IgD-negative memory B cell (primary cell): ENCODE data around the gene TRA2A. TPM values are rescaled to one million over a fixed set of nuclear protein-coding genes. Genes with fewer than 3 reads are reported as not detected.
A peak's percentile ranks its signal among the peaks of the same experiment; 100 is the strongest.

Experiments
- H3K27ac Mint-ChIP-seq, 3 donors: one replicate each; pipeline ENCODE4 v1.8.0; 2020 to 2022; ENCODE audit warnings: mild to moderate bottlenecking in 3 of 3, mixed read lengths in 3 of 3, moderate library complexity in 1 of 3
- H3K27me3 Mint-ChIP-seq: one replicate; pipeline ENCODE4 v1.8.0; 2021; ENCODE audit warnings: mixed read lengths
- H3K36me3 Mint-ChIP-seq: one replicate; pipeline ENCODE4 v1.8.0; 2020; ENCODE audit warnings: mild to moderate bottlenecking, mixed read lengths
- H3K4me1 Mint-ChIP-seq, 3 donors: one replicate each; pipeline ENCODE4 v1.8.0; 2020 to 2022; ENCODE audit warnings: mixed read lengths in 3 of 3, mild to moderate bottlenecking in 1 of 3
- H3K4me3 Mint-ChIP-seq, 4 donors: one replicate each; pipeline ENCODE4 v1.8.0; 2020 to 2022; ENCODE audit warnings: mild to moderate bottlenecking in 4 of 4, mixed read lengths in 4 of 4, moderate library complexity in 3 of 4
- H3K9me3 Mint-ChIP-seq, 3 donors: one replicate each; pipeline ENCODE4 v1.8.0; 2020 to 2021; ENCODE audit warnings: mixed read lengths in 3 of 3, mild to moderate bottlenecking in 1 of 3
- polyA plus RNA-seq: library from polyadenylated mRNA; unstranded; fragments of 300-500 nt; fragmentation: Illumina TruSeq; gene quantifications from one replicate; pipeline ENCODE4 v1.2.3, GENCODE V29; 2021

The TRA2A gene
- polyA plus RNA-seq, 1 donor from 2014 or later = 44.0 TPM

- peaks cover 45% of the 10 kb centered on the region for H3K27me3 Mint-ChIP-seq
- no peak overlapping the region for H3K27ac Mint-ChIP-seq
- H3K9me3 Mint-ChIP-seq = peaks cover 0 to 1% (median 0%) of the 10 kb centered on the region in 3 donors
- H3K4me1 Mint-ChIP-seq = peaks cover 2 to 8% (median 6%) of the 10 kb centered on the region in 3 donors
- no peak overlapping the region for H3K4me3 Mint-ChIP-seq
- H3K36me3 Mint-ChIP-seq = peaks cover 2% of the 10 kb centered on the region
Measured at GRCh38 chr7:23477962-23478866, 53.6 kb downstream of the TRA2A start.

GRCh38 chr7:23477157-23477499 is 54.7 kb downstream of the TRA2A start:
- Mint-ChIP-seq H3K9me3 (peaks cover 0 to 3% (median 1%) of the 10 kb centered on the region in 3 donors), H3K36me3 (peaks cover 2% of the 10 kb centered on the region), H3K4me3 (peak overlapping the region in 1 of 4 donors; percentile 63), H3K4me1 (peaks cover 5 to 10% (median 7%) of the 10 kb centered on the region in 3 donors), H3K27ac (peak overlapping the region in 1 of 3 donors; percentile 74), H3K27me3 (peaks cover 48% of the 10 kb centered on the region)

- peaks cover 7 to 12% (median 7%) of the 10 kb centered on the region in 3 donors for H3K4me1 Mint-ChIP-seq
- peaks cover 49% of the 10 kb centered on the region for H3K27me3 Mint-ChIP-seq
- peak overlapping the region in 1 of 3 donors; percentile 74 for H3K27ac Mint-ChIP-seq
- peak overlapping the region in 1 of 4 donors; percentile 63 for H3K4me3 Mint-ChIP-seq
- peaks cover 0 to 4% (median 1%) of the 10 kb centered on the region in 3 donors for H3K9me3 Mint-ChIP-seq
- peaks cover 2% of the 10 kb centered on the region for H3K36me3 Mint-ChIP-seq
Measured at GRCh38 chr7:23476286-23477156, 55.3 kb downstream of the TRA2A start.

- Mint-ChIP-seq H3K4me3 (peak overlapping the region in 1 of 4 donors; percentile 89), H3K4me1 (peaks cover 7 to 18% (median 13%) of the 10 kb centered on the region in 3 donors), H3K27ac (peak overlapping the region; percentile 92 to 98 (median 95)), H3K27me3 (peaks cover 52% of the 10 kb centered on the region), H3K36me3 (peaks cover 2% of the 10 kb centered on the region), H3K9me3 (peaks cover 0 to 6% (median 1%) of the 10 kb centered on the region in 3 donors)
Measured at GRCh38 chr7:23475576-23475839, 56.3 kb downstream of the TRA2A start.

- Mint-ChIP-seq H3K4me1 (peaks cover 9 to 24% (median 16%) of the 10 kb centered on the region in 3 donors), H3K27ac (peak overlapping the region; percentile 92 to 98 (median 95)), H3K27me3 (peaks cover 55% of the 10 kb centered on the region), H3K36me3 (peaks cover 2% of the 10 kb centered on the region), H3K4me3 (peak overlapping the region; percentile 63 to 91 (median 88)), H3K9me3 (peaks cover 0 to 6% (median 1%) of the 10 kb centered on the region in 3 donors)
Measured at GRCh38 chr7:23474829-23475575, 56.8 kb downstream of the TRA2A start.

- H3K4me1 Mint-ChIP-seq = peaks cover 10 to 26% (median 17%) of the 10 kb centered on the region in 3 donors
- H3K27ac Mint-ChIP-seq = peak overlapping the region; percentile 92 to 98 (median 95)
- H3K4me3 Mint-ChIP-seq = peak overlapping the region; percentile 63 to 91 (median 88)
- peaks cover 0 to 6% (median 1%) of the 10 kb centered on the region in 3 donors for H3K9me3 Mint-ChIP-seq
- H3K27me3 Mint-ChIP-seq = peaks cover 58% of the 10 kb centered on the region
- H3K36me3 Mint-ChIP-seq = peaks cover 2% of the 10 kb centered on the region
Measured at GRCh38 chr7:23474094-23474828, 57.5 kb downstream of the TRA2A start.

- Mint-ChIP-seq H3K4me1 (peaks cover 10 to 26% (median 17%) of the 10 kb centered on the region in 3 donors), H3K4me3 (peak overlapping the region in 2 of 4 donors; percentile 86 to 87), H3K36me3 (peaks cover 2% of the 10 kb centered on the region), H3K9me3 (peaks cover 0 to 6% (median 1%) of the 10 kb centered on the region in 3 donors), H3K27me3 (peaks cover 56% of the 10 kb centered on the region), H3K27ac (peak overlapping the region in 1 of 3 donors; percentile 95)
Measured at GRCh38 chr7:23473844-23474093, 58.0 kb downstream of the TRA2A start.

- Mint-ChIP-seq H3K36me3 (peaks cover 2% of the 10 kb centered on the region), H3K27me3 (peaks cover 55% of the 10 kb centered on the region), H3K4me1 (peaks cover 12 to 28% (median 19%) of the 10 kb centered on the region in 3 donors), H3K4me3 (peak overlapping the region; percentile 51 to 92 (median 71)), H3K9me3 (peaks cover 0 to 6% (median 1%) of the 10 kb centered on the region in 3 donors), H3K27ac (peak overlapping the region; percentile 68 to 96 (median 95))
Measured at GRCh38 chr7:23472956-23473843, 58.6 kb downstream of the TRA2A start.

GRCh38 chr7:23472556-23472955 is 59.2 kb downstream of the TRA2A start:
- H3K4me1 Mint-ChIP-seq = peaks cover 16 to 34% (median 23%) of the 10 kb centered on the region in 3 donors
- H3K4me3 Mint-ChIP-seq = peak overlapping the region in 3 of 4 donors; percentile 12 to 92 (median 86)
- H3K36me3 Mint-ChIP-seq = peaks cover 2% of the 10 kb centered on the region
- peak overlapping the region in 2 of 3 donors; percentile 95 to 96 for H3K27ac Mint-ChIP-seq
- H3K9me3 Mint-ChIP-seq = peaks cover 0 to 6% (median 1%) of the 10 kb centered on the region in 3 donors
- peaks cover 62% of the 10 kb centered on the region for H3K27me3 Mint-ChIP-seq

- peak overlapping the region in 3 of 4 donors; percentile 74 to 94 (median 85) for H3K4me3 Mint-ChIP-seq
- H3K36me3 Mint-ChIP-seq = no peaks in the 10 kb centered on the region
- peak overlapping the region in 2 of 3 donors; percentile 93 to 100 for H3K27ac Mint-ChIP-seq
- H3K27me3 Mint-ChIP-seq = peaks cover 65% of the 10 kb centered on the region
- peaks cover 16 to 39% (median 28%) of the 10 kb centered on the region in 3 donors for H3K4me1 Mint-ChIP-seq
- peaks cover 0 to 6% (median 1%) of the 10 kb centered on the region in 3 donors for H3K9me3 Mint-ChIP-seq
Measured at GRCh38 chr7:23472046-23472445, 59.7 kb downstream of the TRA2A start.

GRCh38 chr7:23471106-23471859 is 60.5 kb downstream of the TRA2A start:
- H3K27ac Mint-ChIP-seq = peak overlapping the region; percentile 92 to 100 (median 93)
- peak overlapping the region; percentile 79 to 94 (median 92) for H3K4me3 Mint-ChIP-seq
- peaks cover 0 to 6% (median 1%) of the 10 kb centered on the region in 3 donors for H3K9me3 Mint-ChIP-seq
- H3K36me3 Mint-ChIP-seq = no peaks in the 10 kb centered on the region
- peaks cover 16 to 41% (median 28%) of the 10 kb centered on the region in 3 donors for H3K4me1 Mint-ChIP-seq
- peaks cover 60% of the 10 kb centered on the region for H3K27me3 Mint-ChIP-seq

GRCh38 chr7:23470330-23471105 is 61.3 kb downstream of the TRA2A start, which contains the start of gene IGF2BP3:
IGF2BP3 (minus strand) TSS chr7:23470491; CDS start chr7:23470110, 381 bp downstream.
- Mint-ChIP-seq H3K4me3 (peak within 1 kb of the TSS; percentile 79 to 94 (median 92)), H3K4me1 (peaks cover 16 to 41% (median 28%) of the 10 kb centered on the region in 3 donors), H3K27ac (peak within 1 kb of the TSS; percentile 92 to 100 (median 93)), H3K36me3 (no peaks in the 10 kb centered on the region), H3K9me3 (peaks cover 0 to 6% (median 1%) of the 10 kb centered on the region in 3 donors), H3K27me3 (peaks cover 66% of the 10 kb centered on the region)
